Smooth muscle cell (in vitro differentiated cells): Measurements from ENCODE around the gene REEP3. TPM values are rescaled to one million over a fixed set of nuclear protein-coding genes. Genes with fewer than 3 reads are reported as not detected.

ENCODE experiments used
- DNase-seq: peaks from one replicate; lab custom pipeline; 2025; ENCODE audit not compliant: unreplicated experiment; lab: John Stamatoyannopoulos, UW
- H2AFZ ChIP-seq: fragments of 200-600 bp; sonication (generic); 2 replicates; pipeline ENCODE4 v1.6.0; 2016; ENCODE audit warnings: antibody characterized with exemption, low read depth, mild to moderate bottlenecking
- H3F3A ChIP-seq: fragments of 200-600 bp; sonication (generic); 2 replicates; pipeline ENCODE4 v1.6.0; 2017; ENCODE audit warnings: antibody characterized with exemption, low read depth
- H3K27ac ChIP-seq: fragments of 200-600 bp; sonication (generic); 2 replicates; pipeline ENCODE4 v1.5.1; 2016; ENCODE audit warnings: low read depth, mild to moderate bottlenecking
- H3K27me3 ChIP-seq: fragments of 200-600 bp; sonication (generic); 2 replicates; pipeline ENCODE4 v1.6.1; 2016; ENCODE audit warnings: low read depth, mild to moderate bottlenecking
- H3K36me3 ChIP-seq: fragments of 200-600 bp; sonication (generic); 2 replicates; pipeline ENCODE4 v1.5.1; 2016; ENCODE audit warnings: low read depth
- H3K4me1 ChIP-seq: fragments of 200-600 bp; sonication (generic); 2 replicates; pipeline ENCODE4 v1.5.1; 2016; ENCODE audit warnings: low read depth
- H3K4me2 ChIP-seq: fragments of 200-600 bp; sonication (generic); 2 replicates; pipeline ENCODE4 v1.6.0; 2016; ENCODE audit warnings: mild to moderate bottlenecking
- H3K4me3 ChIP-seq: fragments of 200-600 bp; sonication (generic); 2 replicates; pipeline ENCODE4 v1.5.1; 2016; ENCODE audit warnings: mild to moderate bottlenecking
- H3K79me2 ChIP-seq: fragments of 200-600 bp; sonication (generic); 2 replicates; pipeline ENCODE4 v1.6.0; 2016; ENCODE audit warnings: low read depth, mild to moderate bottlenecking
- H3K9ac ChIP-seq: fragments of 200-600 bp; sonication (generic); 2 replicates; pipeline ENCODE4 v1.6.0; 2016; ENCODE audit warnings: low read depth
- H3K9me3 ChIP-seq: fragments of 200-600 bp; sonication (generic); replicated peaks from 2 replicates; pipeline ENCODE4 v1.5.1; 2016; ENCODE audit warnings: low read depth
- H4K20me1 ChIP-seq: fragments of 200-600 bp; sonication (generic); 2 replicates; pipeline ENCODE4 v1.6.0; 2016; ENCODE audit warnings: low read depth
- CTCF ChIP-seq: fragments of 200-600 bp; sonication (generic); IDR thresholded peaks from 2 replicates; pipeline ENCODE4 v1.5.1; 2017; ENCODE audit warnings: borderline replicate concordance, mild to moderate bottlenecking, antibody characterized with exemption; ENCODE audit not compliant: insufficient read depth, poor library complexity, severe bottlenecking
- WGBS: methylation state at CpG from one replicate; pipeline ENCODE4 v1.1.7; 2016; ENCODE audit warnings: low lambda C conversion rate; 5-methylcytosine and 5-hydroxymethylcytosine counted together
- polyA plus RNA-seq: library from polyadenylated mRNA; unstranded; fragments of >200 nt; fragmentation: Nextera tagmentation; extraction: Ambion mirVana; gene quantifications from 2 replicates; pipeline ENCODE4 v1.2.1, GENCODE V29; 2016
- total RNA-seq: library from RNA; depleted of rRNA; stranded (reverse); fragments of >200 nt; gene quantifications from 2 replicates; pipeline ENCODE4 v1.2.3, GENCODE V29; 2014

Gene REEP3
- total and polyA plus RNA-seq, 2 experiments from 2014 or later = 42.3 to 80.4 TPM

GRCh38 chr10:63588436-63589167, 67.4 kb downstream of the REEP3 start:
- Histone ChIP-seq H3K4me1 (no peaks in the 10 kb centered on the region), H3F3A (no peaks in the 10 kb centered on the region), H4K20me1 (no peaks in the 10 kb centered on the region), H3K79me2 (peaks cover 52% of the 10 kb centered on the region), H3K27ac (no peak overlapping the region), H3K9me3 (no peaks in the 10 kb centered on the region), H3K4me2 (no peak overlapping the region), H2AFZ (no peak overlapping the region), H3K36me3 (no peaks in the 10 kb centered on the region), H3K27me3 (no peaks in the 10 kb centered on the region), H3K4me3 (no peak overlapping the region), H3K9ac (no peak overlapping the region)
- TF ChIP-seq CTCF = no peak
- no peak for DNase-seq
- WGBS = 71% methylated on average over 4 of the region's 4 CpGs

- Histone ChIP-seq H3K4me3 (no peak overlapping the region), H3K9me3 (no peaks in the 10 kb centered on the region), H3K36me3 (no peaks in the 10 kb centered on the region), H2AFZ (no peak overlapping the region), H4K20me1 (no peaks in the 10 kb centered on the region), H3K79me2 (peaks cover 38% of the 10 kb centered on the region), H3F3A (no peaks in the 10 kb centered on the region), H3K9ac (no peak overlapping the region), H3K4me2 (no peak overlapping the region), H3K27me3 (no peaks in the 10 kb centered on the region), H3K4me1 (no peaks in the 10 kb centered on the region), H3K27ac (peak overlapping the region; percentile 23)
- no peak for TF ChIP-seq CTCF
- 76% methylated on average over 4 of the region's 4 CpGs for WGBS
- no peak for DNase-seq
Measured at GRCh38 chr10:63591600-63592379, 70.6 kb downstream of the REEP3 start.

- Histone ChIP-seq H3K4me2 (no peak overlapping the region), H3K4me1 (no peaks in the 10 kb centered on the region)
- DNase-seq = no peak
Measured at GRCh38 chr10:63593576-63593975, 72.4 kb downstream of the REEP3 start.

More at GRCh38 chr10:63593576-63593975, 72.4 kb downstream of the REEP3 start:
- Histone ChIP-seq H3K27me3 (no peaks in the 10 kb centered on the region), H3K36me3 (no peaks in the 10 kb centered on the region), H3K79me2 (peaks cover 34% of the 10 kb centered on the region), H3K4me3 (no peak overlapping the region), H2AFZ (no peak overlapping the region), H3F3A (no peaks in the 10 kb centered on the region), H3K27ac (no peak overlapping the region), H3K9ac (no peak overlapping the region), H3K9me3 (no peaks in the 10 kb centered on the region), H4K20me1 (no peaks in the 10 kb centered on the region)
- no peak for TF ChIP-seq CTCF
- 80% methylated on average over 4 of the region's 4 CpGs for WGBS
